ENCODE measurements around the gene NLK. TPM values are rescaled to one million over a fixed set of nuclear protein-coding genes. Genes with fewer than 3 reads are reported as not detected.

NLK gene
- total RNA-seq, 1 experiment from 2014 or later: 28.0 TPM

- CTCF ChIA-PET: no interaction called here
- intact Hi-C loops (cut with micrococcal nuclease; ENCODE audit: unreplicated experiment): loop anchor here (5.0 kb wide), 1 partner anchor 49 kb away; no protein-coding TSS in a partner anchor
These were observed 23.9 kb upstream of the NLK start for GRCh38 chr17:28018439-28019070.

GRCh38 chr17:28020515-28020914 lies 22.0 kb upstream of the NLK start:
- BruUV-seq (replicated peaks): no TSS peak
- Histone ChIP-seq H3K4me1 (ENCODE audit: control insufficient read depth, insufficient read depth, low read length) (no peaks in the 10 kb centered on the region), H3K9me3 (ENCODE audit: control insufficient read depth, insufficient read depth, low read depth, low read length) (no peaks in the 10 kb centered on the region), H3K27ac (ENCODE audit: low read length) (no peak overlapping the region), H3K4me3 (ENCODE audit: low read depth in 2 of 2, low read length in 2 of 2) (no peak overlapping the region), H3K36me3 (ENCODE audit: control insufficient read depth, insufficient read depth, low read length) (no peaks in the 10 kb centered on the region), H3K27me3 (ENCODE audit: control insufficient read depth, insufficient read depth, low read length) (peaks cover 17% of the 10 kb centered on the region)
- in situ Hi-C loops (cut with HindIII; ENCODE audit: low pct_unique_long_range_greater_than_20kb, low sequenced_read_pairs): no loop called here
- no peak for ATAC-seq
- DNase-seq (ENCODE audit: low read depth, low spot score): no peak
- ChIA-PET POLR2A (no interaction called here), CTCF (no interaction called here)
- intact Hi-C loops (cut with micrococcal nuclease; ENCODE audit: unreplicated experiment): no loop called here
- no peak for TF ChIP-seq CTCF (IDR thresholded peaks at IDR 0.05)
- no peak for TF ChIP-seq REST (IDR thresholded peaks at IDR 0.05; ENCODE audit: insufficient read depth in 1 of 2, low read depth in 2 of 2, low read length in 1 of 2)
- TF ChIP-seq SIN3A (IDR thresholded peaks at IDR 0.05; ENCODE audit: borderline replicate concordance, insufficient read depth, low read depth, low read length): no peak
- TF ChIP-seq POLR2AphosphoS5 (IDR thresholded peaks at IDR 0.05; ENCODE audit: low read depth, low read length): no peak
- TF ChIP-seq TCF7L2 (IDR thresholded peaks at IDR 0.05; ENCODE audit: low read depth, low read length): no peak

More at GRCh38 chr17:28018439-28019070, 23.9 kb upstream of the NLK start:
- BruUV-seq (replicated peaks): no TSS peak
- H3K27ac ChIP-seq (ENCODE audit: low read length): no peak overlapping the region
- no peaks in the 10 kb centered on the region for H3K9me3 ChIP-seq (ENCODE audit: control insufficient read depth, insufficient read depth, low read depth, low read length)
- peaks cover 21% of the 10 kb centered on the region for H3K27me3 ChIP-seq (ENCODE audit: control insufficient read depth, insufficient read depth, low read length)
- no peak overlapping the region for H3K4me3 ChIP-seq (ENCODE audit: low read depth in 2 of 2, low read length in 2 of 2)
- DNase-seq (ENCODE audit: low read depth, low spot score) (no peak), ATAC-seq (no peak)
- POLR2A ChIA-PET: no interaction called here
- no peaks in the 10 kb centered on the region for H3K4me1 ChIP-seq (ENCODE audit: control insufficient read depth, insufficient read depth, low read length)
- no peak for TF ChIP-seq REST (IDR thresholded peaks at IDR 0.05; ENCODE audit: insufficient read depth in 1 of 2, low read depth in 2 of 2, low read length in 1 of 2)
- no peak for TF ChIP-seq SIN3A (IDR thresholded peaks at IDR 0.05; ENCODE audit: borderline replicate concordance, insufficient read depth, low read depth, low read length)
- no peak for TF ChIP-seq POLR2AphosphoS5 (IDR thresholded peaks at IDR 0.05; ENCODE audit: low read depth, low read length)
- no peak for TF ChIP-seq TCF7L2 (IDR thresholded peaks at IDR 0.05; ENCODE audit: low read depth, low read length)
- no peaks in the 10 kb centered on the region for H3K36me3 ChIP-seq (ENCODE audit: control insufficient read depth, insufficient read depth, low read length)
- in situ Hi-C loops (cut with HindIII; ENCODE audit: low pct_unique_long_range_greater_than_20kb, low sequenced_read_pairs): no loop called here
